MG63 (cell line): ENCODE results near the gene CDR2L. TPM values are rescaled to one million over a fixed set of nuclear protein-coding genes. Genes with fewer than 3 reads are reported as not detected.
A peak's percentile ranks its signal among the peaks of the same experiment; 100 is the strongest.
"Not testable (repeated sequence)": the region's sequence is repeated elsewhere in the genome, so short reads cannot be mapped to it uniquely, and the experiment has no call there.

Experiments
- DNase-seq: peaks from one replicate; pipeline ENCODE4 v3.0.0-alpha.2; 2020
- H3K27me3 ChIP-seq: fragments of 250-450 bp; sonication (Bioruptor Pico); 2 replicates; pipeline ENCODE4 v1.5.1; 2020; ENCODE audit warnings: mild to moderate bottlenecking, moderate library complexity
- H3K36me3 ChIP-seq: fragments of 250-450 bp; sonication (Bioruptor Pico); 2 replicates; pipeline ENCODE4 v1.5.1; 2020; ENCODE audit warnings: mild to moderate bottlenecking, moderate library complexity
- H3K4me3 ChIP-seq: fragments of 250-450 bp; sonication (Bioruptor Pico); 2 replicates; pipeline ENCODE4 v1.5.1; 2020; ENCODE audit warnings: mild to moderate bottlenecking, moderate library complexity
- H3K9me3 ChIP-seq: fragments of 250-450 bp; sonication (Bioruptor Pico); 2 replicates; pipeline ENCODE4 v1.5.1; 2020; ENCODE audit warnings: mild to moderate bottlenecking, moderate library complexity
- total RNA-seq: library from RNA; depleted of rRNA; stranded (reverse); fragments of >200 nt; shearing (Covaris generic); gene quantifications from 2 replicates; pipeline ENCODE4 v1.2.3, GENCODE V29; 2014; ENCODE audit warnings: low replicate concordance

The CDR2L gene
- total RNA-seq, 1 experiment from 2014 or later = 4.2 TPM

DNA sequence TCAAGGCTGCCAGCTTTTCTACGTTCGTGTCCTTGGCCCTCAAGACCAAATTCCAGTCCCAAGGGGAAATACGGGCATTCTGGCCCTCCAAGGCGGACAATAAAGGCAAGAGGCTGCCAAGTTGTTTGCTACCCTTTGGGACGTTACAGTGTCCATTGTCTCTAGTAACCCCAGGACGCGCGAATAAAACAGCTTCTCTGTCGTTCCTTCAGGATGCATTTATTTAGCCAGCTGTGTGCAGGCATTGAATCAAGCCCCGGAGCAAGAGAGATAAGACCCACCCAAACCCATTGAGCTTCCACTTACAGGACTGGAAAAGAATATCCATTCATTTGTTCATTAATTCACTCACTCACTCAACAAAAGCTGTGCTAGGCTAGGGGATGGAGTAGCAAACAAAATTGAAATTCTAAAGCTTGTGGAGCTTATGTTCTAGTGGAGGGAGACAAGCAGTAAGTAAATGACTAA, 25.7 kb downstream of the CDR2L start:
- Histone ChIP-seq H3K4me3 (peak overlapping the region; percentile 89), H3K27me3 (no peaks in the 10 kb centered on the region), H3K9me3 (no peaks in the 10 kb centered on the region), H3K36me3 (peaks cover 25% of the 10 kb centered on the region)
- DNase-seq = no peak

DNA sequence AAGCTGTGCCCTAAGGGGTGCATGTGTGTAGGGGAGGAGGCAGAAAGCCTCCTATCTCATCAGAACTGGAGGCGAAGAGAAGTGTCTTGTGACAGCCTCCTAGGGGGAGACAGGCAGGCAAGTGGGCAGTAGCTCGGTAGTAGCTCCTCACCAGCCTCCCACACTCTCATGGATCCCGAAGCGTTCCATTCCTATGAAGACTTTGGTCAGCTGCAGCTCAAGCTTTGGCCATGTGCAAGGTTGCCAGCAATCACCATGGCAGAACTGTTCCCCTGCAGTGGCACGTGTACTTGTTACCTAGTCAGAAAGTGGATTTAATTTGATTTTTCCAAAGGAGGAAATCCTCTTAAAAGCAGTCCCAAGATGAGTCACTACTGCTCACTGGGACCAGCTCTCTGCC, 31.7 kb downstream of the CDR2L start:
- DNase-seq = no peak
- Histone ChIP-seq H3K36me3 (peaks cover 63% of the 10 kb centered on the region), H3K27me3 (no peaks in the 10 kb centered on the region), H3K4me3 (no peak overlapping the region), H3K9me3 (no peaks in the 10 kb centered on the region)

DNA sequence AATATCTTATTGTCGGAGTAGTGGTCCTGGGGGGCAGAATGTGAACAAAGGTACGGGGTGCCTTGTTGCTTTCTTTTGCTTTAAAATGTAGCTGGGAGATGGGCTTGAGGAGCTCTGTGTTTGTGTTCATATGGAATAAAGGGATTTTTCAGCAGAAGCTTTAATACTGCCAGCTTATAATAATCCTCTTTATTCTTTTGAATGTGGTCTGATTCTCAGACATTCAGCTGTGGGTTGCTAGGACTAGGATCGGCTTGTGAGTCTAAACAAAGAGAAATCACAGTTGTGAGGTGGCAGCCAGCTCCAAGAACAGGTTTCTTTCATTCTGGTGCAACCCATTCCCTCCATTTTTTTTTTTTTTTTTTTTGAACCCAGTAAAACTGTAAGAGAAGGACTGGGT, 32.3 kb downstream of the CDR2L start:
- Histone ChIP-seq H3K9me3 (no peaks in the 10 kb centered on the region), H3K36me3 (peaks cover 60% of the 10 kb centered on the region), H3K4me3 (no peak overlapping the region), H3K27me3 (no peaks in the 10 kb centered on the region)
- no peak for DNase-seq

DNA sequence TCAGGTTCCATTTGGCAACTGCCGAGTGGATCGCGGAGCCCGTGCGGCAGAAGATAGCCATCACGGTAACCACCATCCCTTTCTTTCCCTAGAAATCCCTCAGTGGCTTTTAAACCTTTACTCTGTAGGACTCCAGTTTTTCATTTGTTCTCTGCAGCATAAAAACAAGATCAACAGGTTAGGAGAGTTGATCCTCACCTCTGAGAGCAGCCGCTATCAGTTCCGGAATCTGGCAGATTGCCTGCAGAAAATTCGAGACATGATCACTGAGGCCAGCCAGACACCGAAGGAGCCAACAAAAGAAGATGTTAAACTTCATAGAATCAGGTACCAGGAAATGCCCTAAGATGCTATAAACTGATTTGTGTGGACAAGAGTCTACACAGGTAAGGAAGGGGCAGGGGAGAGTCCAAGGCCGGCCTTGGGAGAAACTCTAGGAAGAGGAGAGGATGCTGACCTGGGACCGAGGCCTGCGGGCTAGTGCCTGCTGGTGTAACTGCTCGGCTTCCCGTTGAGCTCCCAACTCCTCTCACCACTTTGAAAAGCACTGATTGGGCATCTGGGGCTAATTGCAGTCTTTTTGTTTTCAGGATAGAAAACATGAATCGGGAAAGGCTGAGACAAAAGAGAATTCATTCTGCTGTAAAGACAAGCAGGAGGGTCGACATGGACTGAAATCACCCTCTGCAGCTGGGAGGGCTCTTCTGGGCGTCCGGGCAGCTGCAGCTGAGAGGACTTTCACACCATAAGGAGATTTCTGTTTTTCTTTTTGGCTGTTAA, 33.1 kb downstream of the CDR2L start:
- Histone ChIP-seq H3K36me3 (peaks cover 54% of the 10 kb centered on the region), H3K4me3 (no peak overlapping the region), H3K9me3 (0 out of 2 replicates have a peak, but pooled peaks cover 2% of the 10 kb centered on the region), H3K27me3 (no peaks in the 10 kb centered on the region)
- DNase-seq = no peak

DNA sequence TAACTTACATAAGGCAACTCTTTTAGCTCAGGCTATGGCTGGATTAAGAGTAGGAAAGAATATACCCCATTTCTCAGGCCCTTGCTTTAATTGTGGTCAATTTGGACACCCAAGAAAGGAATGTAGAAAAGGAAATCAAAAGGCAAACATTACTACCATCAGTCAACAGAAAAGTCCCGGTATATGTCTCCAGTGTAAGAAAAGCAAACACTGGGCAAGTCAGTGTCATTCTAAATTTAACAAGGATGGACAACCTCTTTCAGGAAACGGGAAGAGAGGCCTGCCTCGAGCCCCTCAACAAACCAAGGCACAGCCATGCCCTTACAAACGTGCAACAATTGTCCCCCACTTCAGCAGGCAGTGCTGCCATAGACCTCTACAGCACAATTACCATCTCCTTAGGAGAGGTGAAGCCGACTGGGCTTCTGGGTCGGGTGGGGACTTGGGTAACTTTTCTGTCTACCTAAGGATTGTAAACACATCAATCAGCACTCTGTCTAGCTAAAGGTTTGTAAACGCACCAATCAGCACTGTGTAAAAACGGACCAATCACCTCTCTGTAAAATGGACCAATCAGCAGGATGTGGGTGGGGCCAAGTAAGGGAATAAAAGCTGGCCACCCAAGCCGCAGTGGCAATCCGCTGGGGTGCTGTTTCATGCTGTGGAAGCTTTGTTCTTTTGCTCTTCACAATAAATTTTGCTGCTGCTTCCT, 37.4 kb downstream of the CDR2L start:
- Histone ChIP-seq H3K9me3 (peaks cover 2% of the 10 kb centered on the region; the same call in 1 of the 2 replicates), H3K4me3 (no peak overlapping the region), H3K36me3 (peaks cover 30% of the 10 kb centered on the region), H3K27me3 (no peaks in the 10 kb centered on the region)
- DNase-seq = no peak

DNA sequence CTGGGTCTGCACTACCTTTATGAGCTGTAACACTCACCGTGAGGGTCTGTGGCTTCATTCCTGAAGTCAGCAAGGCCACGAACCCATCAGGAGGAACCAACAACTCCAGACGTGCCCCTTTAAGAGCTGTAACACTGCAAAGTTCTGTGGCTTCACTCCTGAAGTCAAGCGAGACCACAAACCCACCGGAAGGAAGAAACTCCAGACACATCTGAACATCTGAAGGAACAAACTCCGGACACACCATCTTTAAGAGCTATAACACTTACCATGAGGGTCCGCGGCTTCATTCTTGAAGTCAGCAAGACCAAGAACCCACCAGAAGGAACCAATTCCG, 37.9 kb downstream of the CDR2L start:
- H3K4me3 ChIP-seq, H3K27me3 ChIP-seq, DNase-seq, H3K9me3 ChIP-seq: not testable (repeated sequence)
- H3K36me3 ChIP-seq = peaks cover 24% of the 10 kb centered on the region

DNA sequence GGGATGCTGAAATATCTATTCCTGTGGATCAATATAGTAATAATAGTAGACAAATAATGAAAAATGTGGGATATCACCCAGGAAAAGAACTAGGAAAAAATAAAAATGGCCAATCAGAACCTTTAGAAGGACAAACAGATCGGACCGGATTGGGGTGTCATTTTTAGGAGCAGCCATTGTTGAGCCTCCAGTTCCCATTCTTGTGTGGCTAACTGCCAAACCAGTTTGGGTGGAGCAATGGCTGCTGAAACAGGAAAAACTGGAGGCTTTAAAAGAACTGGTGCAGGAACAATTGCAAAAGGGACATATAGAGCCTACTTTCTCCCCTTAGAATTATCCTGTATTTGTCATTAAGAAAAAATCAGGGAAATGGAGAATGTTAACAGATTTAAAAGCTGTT, 39.2 kb downstream of the CDR2L start:
- peaks cover 12% of the 10 kb centered on the region for H3K36me3 ChIP-seq
- H3K27me3 ChIP-seq, H3K9me3 ChIP-seq, DNase-seq, H3K4me3 ChIP-seq: not testable (repeated sequence)

DNA sequence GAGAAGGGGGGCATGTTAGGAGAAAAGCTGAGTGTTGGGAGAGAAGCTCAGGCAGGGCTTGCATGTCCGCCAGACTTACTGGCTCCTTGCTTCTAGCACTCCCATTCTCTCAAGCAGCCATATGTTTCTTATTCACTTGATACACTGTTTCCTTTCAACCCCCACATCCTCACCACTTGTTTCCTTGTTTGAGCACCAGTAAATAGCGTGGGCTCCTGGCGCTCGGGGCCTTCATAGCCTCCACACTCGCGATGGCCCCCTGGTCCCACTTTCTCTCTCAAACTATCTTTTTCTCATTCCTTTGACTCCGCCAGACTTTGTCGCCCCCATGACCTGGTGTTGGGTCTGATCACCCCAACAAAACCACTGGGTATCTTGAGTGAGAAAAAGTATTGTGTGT, 42.7 kb downstream of the CDR2L start:
- Histone ChIP-seq H3K36me3 (no peaks in the 10 kb centered on the region), H3K9me3 (peaks cover 2% of the 10 kb centered on the region; the same call in 1 of the 2 replicates), H3K27me3 (no peaks in the 10 kb centered on the region), H3K4me3 (no peak overlapping the region)
- DNase-seq = no peak

DNA sequence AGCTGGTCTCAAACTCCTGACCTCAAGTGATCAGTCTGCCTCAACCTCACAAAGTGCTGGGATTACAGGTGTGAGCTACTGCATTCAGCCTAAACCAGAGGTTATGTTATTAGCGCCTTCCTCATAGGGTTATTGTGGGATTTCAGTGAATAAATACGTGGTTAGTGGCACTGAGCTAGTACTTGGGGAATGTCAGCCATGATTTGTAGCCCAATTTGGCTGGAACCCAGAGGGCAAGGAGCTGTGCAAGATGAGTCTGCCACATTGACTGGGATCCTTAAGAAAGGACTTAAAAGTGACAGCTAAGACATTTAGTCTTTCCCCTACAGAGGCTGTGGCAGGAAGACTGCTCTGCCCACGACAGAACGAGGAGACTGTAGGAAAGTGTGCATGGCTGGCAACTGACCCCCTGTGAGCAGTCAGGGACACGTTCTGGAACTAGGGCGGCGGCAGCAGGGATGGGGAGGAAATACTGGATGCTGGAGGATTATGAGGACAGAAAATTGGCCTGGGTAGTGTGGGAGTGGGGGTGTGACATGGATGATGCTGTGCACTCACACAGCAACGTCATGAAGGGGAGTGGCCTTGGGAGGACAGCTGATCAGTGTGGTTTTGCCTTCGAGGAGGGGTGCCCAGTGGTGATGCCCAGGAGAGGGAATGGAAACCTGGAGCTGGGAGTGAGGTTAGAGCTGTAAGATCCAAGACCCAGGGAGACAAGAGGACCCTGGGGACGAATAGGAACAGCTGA, 44.7 kb downstream of the CDR2L start:
- H3K4me3 ChIP-seq = no peak overlapping the region; the same call in 1 of the 2 replicates
- H3K27me3 ChIP-seq = no peaks in the 10 kb centered on the region
- DNase-seq = peak; percentile 75
- H3K36me3 ChIP-seq = no peaks in the 10 kb centered on the region
- peaks cover 2% of the 10 kb centered on the region; the same call in 1 of the 2 replicates for H3K9me3 ChIP-seq

DNA sequence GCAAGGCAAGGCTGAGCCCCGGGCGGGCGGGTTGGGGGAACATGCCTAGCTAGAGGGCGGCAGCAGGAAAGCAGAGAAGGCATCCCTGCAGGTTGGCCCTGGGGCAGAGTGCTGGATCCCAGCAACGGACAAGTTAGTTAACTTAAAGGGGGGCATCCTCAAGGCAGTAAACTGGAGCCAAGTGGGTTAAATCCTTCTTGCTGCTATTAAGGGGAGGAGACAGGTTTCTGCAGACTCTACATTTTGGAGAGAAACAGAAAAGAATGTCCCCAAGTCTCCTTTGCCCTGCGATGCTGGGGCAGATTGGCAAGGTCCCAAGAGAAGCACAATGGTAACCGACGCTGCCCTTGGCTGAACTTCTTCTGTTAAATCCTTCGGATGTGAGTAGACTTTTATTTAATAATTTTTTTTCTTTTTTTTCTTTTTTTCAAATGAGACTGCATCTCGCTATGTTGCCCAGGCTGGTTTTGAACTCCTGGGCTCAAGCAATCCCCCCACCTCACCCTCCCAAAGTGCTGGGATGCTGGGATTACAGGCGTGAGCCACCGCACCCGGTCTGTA, 45.4 kb downstream of the CDR2L start:
- Histone ChIP-seq H3K27me3 (no peaks in the 10 kb centered on the region), H3K4me3 (peak overlapping the region; percentile 88), H3K9me3 (peaks cover 2% of the 10 kb centered on the region; the same call in 1 of the 2 replicates), H3K36me3 (no peaks in the 10 kb centered on the region; the same call in 1 of the 2 replicates)
- peak; percentile 23 for DNase-seq

DNA sequence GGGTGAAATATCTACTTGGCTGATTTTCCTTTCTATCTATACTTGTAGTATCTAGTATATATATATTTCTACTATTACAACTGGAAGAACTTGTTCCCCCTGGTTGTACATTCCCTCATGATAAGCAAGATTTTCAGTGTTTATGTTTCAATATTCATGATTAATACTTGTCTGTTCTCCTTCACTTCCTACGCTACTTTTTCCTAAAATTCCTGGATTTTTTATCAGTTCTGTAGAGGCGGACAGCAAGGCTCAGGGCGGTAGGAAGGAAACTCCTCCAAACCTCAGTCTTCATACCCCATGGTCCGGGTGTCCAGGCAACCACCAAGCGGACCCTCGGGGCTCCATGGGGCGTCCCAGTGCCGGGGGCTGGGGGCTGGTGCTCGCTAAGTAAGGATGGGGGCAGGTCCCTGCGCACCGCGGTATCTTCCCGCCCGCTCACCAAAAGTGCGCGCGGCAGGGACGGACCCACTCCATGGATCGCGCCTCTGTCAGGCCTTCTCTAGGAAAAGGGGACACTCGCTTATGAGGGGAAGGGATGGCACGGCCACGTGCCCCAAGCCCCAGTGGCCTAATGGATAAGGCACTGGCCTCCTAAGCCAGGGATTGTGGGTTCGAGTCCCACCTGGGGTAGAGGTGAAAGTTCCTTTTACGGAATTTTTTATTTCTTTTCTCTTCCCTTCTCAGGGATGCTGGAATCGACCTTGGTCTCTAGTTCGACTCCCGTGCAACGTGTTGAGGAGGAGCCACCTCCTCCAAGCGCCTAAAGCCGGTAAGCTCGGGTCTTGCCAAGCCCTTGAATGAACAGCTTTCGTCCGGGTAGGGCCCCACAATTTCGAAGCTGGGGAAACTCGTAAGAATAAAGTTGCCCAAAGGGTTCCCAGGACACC, 46.2 kb downstream of the CDR2L start:
- H3K27me3 ChIP-seq = no peaks in the 10 kb centered on the region
- H3K9me3 ChIP-seq = peaks cover 2% of the 10 kb centered on the region; the same call in 1 of the 2 replicates
- H3K36me3 ChIP-seq = peaks cover 3% of the 10 kb centered on the region
- peak; percentile 91 for DNase-seq
- H3K4me3 ChIP-seq = peak overlapping the region; percentile 88

DNA sequence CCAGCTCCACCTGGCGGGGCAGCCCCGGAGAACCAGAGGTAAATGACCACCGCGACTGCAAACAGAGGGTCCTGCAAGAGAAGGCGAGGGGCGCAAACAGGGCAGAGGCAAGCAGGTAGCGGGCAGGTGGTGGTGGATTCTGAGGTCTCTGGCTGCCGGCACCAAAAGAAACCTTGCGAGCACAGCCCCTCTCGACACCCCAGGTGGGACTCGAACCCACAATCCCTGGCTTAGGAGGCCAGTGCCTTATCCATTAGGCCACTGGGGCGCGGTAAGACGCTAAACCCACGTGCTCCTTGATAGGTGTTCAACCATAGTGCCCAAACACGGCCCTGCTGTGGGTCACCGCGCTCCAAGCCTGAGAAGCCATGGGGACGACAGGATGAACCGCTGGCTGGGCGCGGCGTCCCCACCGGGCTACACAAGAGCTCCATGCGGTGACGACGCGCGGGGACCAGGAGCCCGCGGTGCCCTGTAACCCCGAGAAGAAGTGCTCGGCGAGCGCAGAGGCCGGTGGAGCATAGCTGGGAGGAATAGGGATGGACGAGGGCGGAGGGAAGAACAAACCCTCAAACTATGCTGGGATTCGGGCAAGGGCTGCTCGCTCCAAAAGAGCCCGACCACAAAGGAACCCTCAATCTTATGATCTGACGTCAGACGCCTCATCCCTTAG, 46.9 kb downstream of the CDR2L start:
- DNase-seq = peak; percentile 91
- Histone ChIP-seq H3K9me3 (peaks cover 2% of the 10 kb centered on the region; the same call in 1 of the 2 replicates), H3K36me3 (peaks cover 9% of the 10 kb centered on the region), H3K4me3 (peak overlapping the region; percentile 88), H3K27me3 (no peaks in the 10 kb centered on the region)

DNA sequence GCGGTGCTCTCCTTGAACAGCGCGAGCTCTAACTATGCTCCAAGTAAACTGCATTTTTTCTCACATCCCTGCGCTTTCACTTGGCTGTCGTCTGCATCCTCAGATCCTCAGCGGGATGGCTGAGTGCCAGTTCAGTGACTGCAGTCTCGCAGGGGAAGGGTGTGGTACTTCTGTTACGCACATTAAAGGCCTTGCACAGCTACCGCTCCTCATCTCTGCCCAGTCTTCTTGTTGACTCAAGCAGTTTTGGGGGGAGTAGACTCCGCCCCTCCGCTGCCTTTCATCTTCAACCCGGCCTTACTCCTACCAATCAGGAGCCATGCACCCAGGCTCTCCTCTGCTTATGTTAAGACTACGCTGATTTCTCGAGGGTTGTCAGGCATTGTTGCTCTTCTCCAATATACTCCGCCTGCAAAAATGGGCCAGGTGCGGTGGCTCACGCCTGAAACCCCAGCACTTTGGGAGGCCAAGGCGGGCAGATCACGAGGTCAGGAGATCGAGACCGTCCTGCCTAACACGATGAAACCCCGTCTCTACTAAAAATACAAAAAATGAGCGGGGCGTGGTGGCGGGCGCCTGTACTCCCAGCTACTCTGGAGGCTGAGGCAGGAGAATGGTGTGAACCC, 49.3 kb downstream of the CDR2L start:
- H3K27me3 ChIP-seq = no peaks in the 10 kb centered on the region
- peaks cover 26% of the 10 kb centered on the region for H3K36me3 ChIP-seq
- H3K9me3 ChIP-seq = no peaks in the 10 kb centered on the region
- DNase-seq = peak; percentile 85
- H3K4me3 ChIP-seq = peak overlapping the region; percentile 5; the same call in 1 of the 2 replicates

DNA sequence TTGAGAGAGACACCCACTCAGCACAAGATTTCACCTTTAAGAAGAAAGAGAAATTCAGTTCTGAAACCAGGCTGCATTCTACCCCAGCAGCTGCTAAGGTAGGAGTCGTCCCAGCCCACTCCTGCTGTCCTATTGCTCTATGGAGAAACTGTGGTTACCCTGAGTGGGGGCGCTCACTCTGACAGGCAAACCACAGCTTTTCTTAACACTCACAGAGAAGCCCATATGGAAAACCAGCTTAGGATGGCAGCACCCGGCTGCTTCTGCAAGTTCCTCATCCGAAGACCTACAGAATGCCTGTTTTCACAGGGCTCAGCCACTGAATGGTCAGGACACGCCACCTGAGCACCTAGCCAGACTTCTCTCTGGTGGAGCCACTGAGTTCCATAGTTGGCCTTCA, 51.8 kb downstream of the CDR2L start:
- Histone ChIP-seq H3K36me3 (peaks cover 32% of the 10 kb centered on the region), H3K27me3 (no peaks in the 10 kb centered on the region), H3K4me3 (no peak overlapping the region), H3K9me3 (no peaks in the 10 kb centered on the region)
- DNase-seq = no peak

DNA sequence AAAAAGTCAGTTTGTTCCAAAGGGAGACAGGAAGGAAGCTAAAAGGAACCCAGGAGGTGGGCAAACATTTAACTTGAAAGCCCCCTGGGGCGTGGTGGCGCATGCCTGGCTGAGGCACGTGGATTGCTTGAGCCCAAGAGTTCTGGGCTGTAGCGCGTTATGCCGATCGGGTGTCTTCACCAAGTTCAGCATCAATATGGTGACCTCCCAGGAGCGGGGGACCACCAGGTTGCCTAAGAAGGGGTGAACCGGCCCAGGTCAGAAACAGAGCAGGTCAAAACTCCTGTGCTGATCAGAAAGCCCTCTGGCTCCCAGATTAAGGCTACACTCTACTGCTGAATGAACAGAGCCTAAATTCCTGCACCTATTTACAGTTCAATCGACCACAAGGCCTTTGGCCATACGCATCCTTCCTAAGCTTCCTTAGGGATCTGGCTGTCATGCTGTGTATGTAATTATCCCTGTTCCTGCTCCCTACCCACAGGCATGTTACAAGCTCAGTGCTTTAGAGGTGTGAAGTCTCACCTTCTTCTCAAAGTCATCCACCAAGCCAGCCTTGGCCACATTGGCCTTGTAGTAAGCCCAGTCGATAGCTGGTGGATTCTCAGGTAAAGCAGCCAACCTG, 54.3 kb downstream of the CDR2L start:
- no peaks in the 10 kb centered on the region for H3K9me3 ChIP-seq
- H3K27me3 ChIP-seq = no peaks in the 10 kb centered on the region
- no peak overlapping the region for H3K4me3 ChIP-seq
- peaks cover 32% of the 10 kb centered on the region for H3K36me3 ChIP-seq
- DNase-seq = no peak
